Colonic mucosa (tissue), 4 donors: ENCODE data around the gene POLDIP2. TPM values are rescaled to one million over a fixed set of nuclear protein-coding genes. Genes with fewer than 3 reads are reported as not detected.

Experiments used
- DNase-seq: peaks from one replicate; pipeline ENCODE4 v3.0.0-alpha.2; 2020
- H3K27ac ChIP-seq: fragments of 200-600 bp; one replicate; pipeline ENCODE4 v1.8.0; 2021
- H3K27me3 ChIP-seq: fragments of 200-600 bp; one replicate; pipeline ENCODE4 v1.8.0; 2021
- H3K36me3 ChIP-seq: fragments of 200-600 bp; one replicate; pipeline ENCODE4 v1.8.0; 2021
- H3K4me1 ChIP-seq: fragments of 200-600 bp; one replicate; pipeline ENCODE4 v1.8.0; 2021; ENCODE audit warnings: mild to moderate bottlenecking
- H3K4me3 ChIP-seq: fragments of 200-600 bp; one replicate; pipeline ENCODE4 v1.8.0; 2021
- H3K9ac ChIP-seq, 2 donors: one replicate each; pipeline ENCODE4 v1.7.0; 2013; ENCODE audit warnings: control low read depth in 2 of 2, low read depth in 2 of 2, low read length in 2 of 2
- H3K9me3 ChIP-seq: fragments of 200-600 bp; one replicate; pipeline ENCODE4 v1.8.0; 2021
- CTCF ChIP-seq: fragments of 200-600 bp; IDR thresholded peaks from one replicate; pipeline ENCODE4 v1.8.0; 2022; ENCODE audit warnings: antibody characterized with exemption, mild to moderate bottlenecking
- intact Hi-C: fragments of 100-400 bp; cut with DNase I; formaldehyde crosslinking; loops from one replicate; pipeline ENCODE4 v1.14.1; 2022
- total RNA-seq, 2 donors: library from RNA; stranded (reverse); fragmentation: NEBNext Ultra II Directional in 1 of 2; extraction: Animal tissue kit (Norgen Biotek cat#: 25700) in 1 of 2; gene quantifications; one replicate each; pipeline ENCODE4 v1.2.1, GENCODE V29; 2021
- donor health status: healthy.
- donor health status: DM: no; HTN: no; CAD: no.
- donor health status: DM: no; HTN: no; CAD: no.

POLDIP2 gene
- total RNA-seq, 2 donors from 2014 or later: 80.3 to 132 TPM

GRCh38 chr17:28368915-28369683 lies 11.8 kb upstream of the POLDIP2 start:
- H3K9ac ChIP-seq: no peak overlapping the region
- DNase-seq: no peak
- TF ChIP-seq CTCF: no peak
- H3K4me3 ChIP-seq: no peak overlapping the region
- peaks cover 4% of the 10 kb centered on the region for H3K4me1 ChIP-seq
- no peak overlapping the region for H3K27ac ChIP-seq
- H3K36me3 ChIP-seq: no peaks in the 10 kb centered on the region
- intact Hi-C loops: no loop called here
- H3K27me3 ChIP-seq: peaks cover 16% of the 10 kb centered on the region
- no peaks in the 10 kb centered on the region for H3K9me3 ChIP-seq

- Histone ChIP-seq H3K9ac (no peak overlapping the region), H3K9me3 (no peaks in the 10 kb centered on the region), H3K4me1 (peaks cover 4% of the 10 kb centered on the region), H3K4me3 (no peak overlapping the region), H3K36me3 (no peaks in the 10 kb centered on the region), H3K27me3 (peaks cover 15% of the 10 kb centered on the region), H3K27ac (no peak overlapping the region)
- TF ChIP-seq CTCF: no peak
- DNase-seq: no peak
- intact Hi-C loops: no loop called here
These were observed 11.0 kb upstream of the POLDIP2 start for GRCh38 chr17:28368306-28368831.

GRCh38 chr17:28367641-28368305 lies 10.4 kb upstream of the POLDIP2 start:
- peaks cover 9% of the 10 kb centered on the region for H3K27me3 ChIP-seq
- no peak for DNase-seq
- H3K9me3 ChIP-seq: no peaks in the 10 kb centered on the region

GRCh38 chr17:28366605-28367004 lies 9.3 kb upstream of the POLDIP2 start:
- Histone ChIP-seq H3K9me3 (no peaks in the 10 kb centered on the region), H3K36me3 (peaks cover 4% of the 10 kb centered on the region), H3K9ac (no peak overlapping the region), H3K27ac (no peak overlapping the region), H3K27me3 (no peaks in the 10 kb centered on the region), H3K4me3 (no peak overlapping the region), H3K4me1 (no peaks in the 10 kb centered on the region)
- no peak for DNase-seq
- intact Hi-C loops: no loop called here
- no peak for TF ChIP-seq CTCF

More at GRCh38 chr17:28367641-28368305, 10.4 kb upstream of the POLDIP2 start:
- Histone ChIP-seq H3K36me3 (no peaks in the 10 kb centered on the region), H3K4me1 (peaks cover 4% of the 10 kb centered on the region), H3K27ac (no peak overlapping the region), H3K4me3 (no peak overlapping the region), H3K9ac (no peak overlapping the region)
- no peak for TF ChIP-seq CTCF
- intact Hi-C loops: no loop called here

GRCh38 chr17:28365487-28365886 lies 8.2 kb upstream of the POLDIP2 start:
- no peak overlapping the region for H3K27ac ChIP-seq
- intact Hi-C loops: no loop called here
- no peaks in the 10 kb centered on the region for H3K27me3 ChIP-seq
- H3K4me3 ChIP-seq: no peak overlapping the region
- no peak for DNase-seq
- no peak overlapping the region for H3K9ac ChIP-seq
- no peaks in the 10 kb centered on the region for H3K4me1 ChIP-seq
- TF ChIP-seq CTCF: no peak
- no peaks in the 10 kb centered on the region for H3K9me3 ChIP-seq
- H3K36me3 ChIP-seq: peaks cover 11% of the 10 kb centered on the region
